ENCODE data around the gene PTPRO.

PTPRO gene

GRCh38 chr12:15355766-15356165 lies 33.5 kb downstream of the PTPRO start:
- peak; percentile 84 for DNase-seq

- DNase-seq: peak; percentile 95
Observed at GRCh38 chr12:15356951-15357364, 34.6 kb downstream of the PTPRO start.

GRCh38 chr12:15364221-15365160 lies 42.2 kb downstream of the PTPRO start:
- DNase-seq: peak; percentile 83

GRCh38 chr12:15368812-15369211 lies 46.5 kb downstream of the PTPRO start:
- peak; percentile 58 for DNase-seq

- peak; percentile 77 for DNase-seq
Observed at GRCh38 chr12:15372352-15372751, 50.0 kb downstream of the PTPRO start.

- peak; percentile 41 for DNase-seq
Observed at GRCh38 chr12:15387772-15388171, 65.5 kb downstream of the PTPRO start.

- DNase-seq: no peak
Observed at GRCh38 chr12:15389561-15389960, 67.3 kb downstream of the PTPRO start.

GRCh38 chr12:15393037-15393436 lies 70.7 kb downstream of the PTPRO start:
- no peak for DNase-seq

- DNase-seq: no peak
Observed at GRCh38 chr12:15393995-15394394, 71.7 kb downstream of the PTPRO start.

- DNase-seq: no peak
Observed at GRCh38 chr12:15404485-15404884, 82.2 kb downstream of the PTPRO start.

GRCh38 chr12:15405606-15406005 lies 83.3 kb downstream of the PTPRO start:
- DNase-seq: no peak

GRCh38 chr12:15407025-15407424 lies 84.7 kb downstream of the PTPRO start:
- no peak for DNase-seq

GRCh38 chr12:15411842-15412241 lies 89.5 kb downstream of the PTPRO start:
- peak; percentile 49 for DNase-seq

- no peak for DNase-seq
Observed at GRCh38 chr12:15417691-15418090, 95.4 kb downstream of the PTPRO start.

GRCh38 chr12:15423629-15424028 lies 101.3 kb downstream of the PTPRO start:
- peak; percentile 80 for DNase-seq

GRCh38 chr12:15427913-15428312 lies 105.6 kb downstream of the PTPRO start:
- DNase-seq: no peak

- no peak for DNase-seq
Observed at GRCh38 chr12:15428632-15429031, 106.3 kb downstream of the PTPRO start.

- no peak for DNase-seq
Observed at GRCh38 chr12:15429262-15429661, 107.0 kb downstream of the PTPRO start.

- DNase-seq: no peak
Observed at GRCh38 chr12:15435597-15435996, 113.3 kb downstream of the PTPRO start.

GRCh38 chr12:15439459-15439858 lies 117.2 kb downstream of the PTPRO start:
- DNase-seq: no peak

- no peak for DNase-seq
Observed at GRCh38 chr12:15443050-15443449, 120.7 kb downstream of the PTPRO start.

- no peak for DNase-seq
Observed at GRCh38 chr12:15443611-15444010, 121.3 kb downstream of the PTPRO start.

GRCh38 chr12:15444523-15444922 lies 122.2 kb downstream of the PTPRO start:
- DNase-seq: no peak

GRCh38 chr12:15446807-15447206 lies 124.5 kb downstream of the PTPRO start:
- peak; percentile 40 for DNase-seq

- DNase-seq: no peak
Observed at GRCh38 chr12:15453613-15454012, 131.3 kb downstream of the PTPRO start.
